K562 (cell line): ENCODE measurements around the gene IL18RAP. TPM values are rescaled to one million over a fixed set of nuclear protein-coding genes. Genes with fewer than 3 reads are reported as not detected.

ENCODE experiments used
- ATAC-seq: fragments of 200-7000 bp; cut with Tn5 transposase; 3 replicates; pipeline ENCODE4 v1.9.1; 2020; ENCODE audit warnings: moderate library complexity
- BruUV-seq: library from RNA; stranded (reverse); fragments of 400-500 nt; replicated peaks from 2 replicates; lab custom pipeline; 2021; lab: Mats Ljungman, UMichigan
- CTCF ChIA-PET: fragments of 300-600 bp; formaldehyde crosslinking; extraction: SDS; loops from one replicate; lab custom pipeline; 2021; ENCODE audit warnings: low intra/inter-chr PET ratio; lab: Yijun Ruan, JAX
- POLR2A ChIA-PET: fragments of 300-600, 350-650 bp; sonication (Branson Sonifier 250); formaldehyde crosslinking; extraction: SDS; loops from one replicate; lab custom pipeline; 2021; ENCODE audit warnings: antibody characterized with exemption, inconsistent platforms; lab: Yijun Ruan, JAX
- DNase-seq, 4 experiments: peaks; one replicate each; pipeline versions ENCODE4 v3.0.0 to v3.0.0-alpha.2; 2011 to 2018; ENCODE audit warnings: low spot score in 3 of 4, mixed read lengths in 3 of 4; ENCODE audit errors: extremely low read depth in 1 of 4
- FAIRE-seq: peaks from 2 replicates; lab custom pipeline; 2011; peaks lifted over from hg19 to GRCh38; lab: Jason Lieb, UNC
- H2AFZ ChIP-seq: 2 replicates; pipeline ENCODE4 v1.6.0; 2011; ENCODE audit warnings: low read depth, low read length, control low read depth, inconsistent platforms
- H3K27ac ChIP-seq: fragments of 200-600 bp; 3 replicates; pipeline ENCODE4 v1.8.0; 2011; ENCODE audit warnings: low read depth, mild to moderate bottlenecking, control low read depth, inconsistent platforms, low read length, moderate library complexity, mixed read lengths; ENCODE audit errors: extremely low read depth
- H3K27me3 ChIP-seq, 2 experiments: fragments of 300-600 bp in 1 of 2; 2 replicates in 1 of 2; 3 replicates in 1 of 2; pipeline versions ENCODE4 v1.6.0 to v1.8.0; 2011; ENCODE audit warnings: inconsistent platforms in 2 of 2, low read length in 2 of 2, mild to moderate bottlenecking in 1 of 2, mixed read lengths in 1 of 2, moderate library complexity in 1 of 2; ENCODE audit not compliant: control insufficient read depth in 2 of 2, insufficient read depth in 2 of 2
- H3K36me3 ChIP-seq: fragments of 300-600 bp; 3 replicates; pipeline ENCODE4 v1.8.0; 2011; ENCODE audit warnings: mild to moderate bottlenecking, low read length, inconsistent platforms; ENCODE audit not compliant: control insufficient read depth, insufficient read depth
- H3K4me1 ChIP-seq, 2 experiments: fragments of 200-600 bp in 1 of 2; replicated peaks in 1 of 2; 2 replicates in 1 of 2; 3 replicates in 1 of 2; pipeline versions ENCODE4 v1.5.1 to v1.8.0; 2011; ENCODE audit warnings: inconsistent platforms in 2 of 2, low read length in 2 of 2, mild to moderate bottlenecking in 1 of 2, mixed read lengths in 1 of 2, moderate library complexity in 1 of 2; ENCODE audit not compliant: control insufficient read depth in 2 of 2, insufficient read depth in 2 of 2
- H3K4me2 ChIP-seq: 2 replicates; pipeline ENCODE4 v1.6.1; 2011; ENCODE audit warnings: low read length, control low read depth, inconsistent platforms, mixed read lengths; ENCODE audit not compliant: insufficient read depth
- H3K4me3 ChIP-seq: fragments of 200-600 bp; sonication (generic), shearing (Covaris generic); 2 replicates; pipeline ENCODE4 v1.5.1; 2016; ENCODE audit warnings: control low read depth, inconsistent platforms
- H3K79me2 ChIP-seq: fragments of 200-600 bp; 3 replicates; pipeline ENCODE4 v1.8.0; 2011; ENCODE audit warnings: low read length, inconsistent platforms; ENCODE audit not compliant: control insufficient read depth, insufficient read depth
- H3K9ac ChIP-seq, 2 experiments: 2 replicates each; pipeline versions ENCODE4 v1.6.0 to v1.6.1; 2011; ENCODE audit warnings: low read depth in 2 of 2, low read length in 2 of 2, control low read depth in 1 of 2, inconsistent platforms in 1 of 2, mild to moderate bottlenecking in 1 of 2, mixed read lengths in 1 of 2; ENCODE audit not compliant: insufficient read depth in 1 of 2
- H3K9me1 ChIP-seq: one replicate; pipeline ENCODE4 v1.6.0; 2011; ENCODE audit warnings: inconsistent platforms, mild to moderate bottlenecking, low read length, moderate library complexity; ENCODE audit not compliant: control insufficient read depth, insufficient read depth
- H3K9me3 ChIP-seq: replicated peaks from 2 replicates; pipeline ENCODE4 v1.5.1; 2011; ENCODE audit warnings: low read depth, low read length, inconsistent platforms; ENCODE audit not compliant: control insufficient read depth, insufficient read depth
- H4K20me1 ChIP-seq: replicated peaks from 2 replicates; pipeline ENCODE4 v1.6.1; 2011; ENCODE audit warnings: low read length, inconsistent platforms, mixed read lengths; ENCODE audit not compliant: control insufficient read depth, insufficient read depth
- CEBPG ChIP-seq, 3 experiments: fragments of 200-800 bp in 1 of 3; sonication (Bioruptor generic) in 1 of 3; sonication (generic) in 1 of 3; formaldehyde crosslinking in 1 of 3; IDR thresholded peaks in 2 of 3; conservative IDR thresholded peaks in 1 of 3; 2 replicates each; pipeline versions ENCODE4 v1.6.1 to v1.8.0; 2016 to 2022; ENCODE audit warnings: missing compliant biosample characterization in 2 of 3, missing genetic modification characterization in 2 of 3, mild to moderate bottlenecking in 1 of 3, missing genetic modification reagents in 1 of 3
- HEY1 ChIP-seq: fragments of 250-450 bp; sonication (Bioruptor Pico); IDR thresholded peaks from 2 replicates; pipeline ENCODE4 v1.5.0; 2020; ENCODE audit warnings: mild to moderate bottlenecking, moderate library complexity, borderline replicate concordance
- MED1 ChIP-seq: sonication (generic); formaldehyde crosslinking; IDR thresholded peaks from 2 replicates; pipeline ENCODE4 v1.8.1; 2023; ENCODE audit warnings: missing genetic modification reagents, borderline replicate concordance
- PRMT5 ChIP-seq: sonication (generic); formaldehyde crosslinking; IDR thresholded peaks from 2 replicates; pipeline ENCODE4 v1.5.0; 2020; ENCODE audit warnings: missing genetic modification reagents
- YBX1 ChIP-seq: fragments of 450-650 bp; IDR thresholded peaks from 2 replicates; pipeline ENCODE4 v1.7.1; 2016; ENCODE audit warnings: mild to moderate bottlenecking
- WGBS: fragments of 100-300 bp; shearing (Covaris generic); methylation state at CpG from one replicate; pipeline ENCODE4 v1.1.6; 2016; ENCODE audit warnings: low coverage, mixed read lengths; ENCODE audit not compliant: insufficient coverage; ENCODE audit errors: missing lambda C conversion rate; 5-methylcytosine and 5-hydroxymethylcytosine counted together
- in situ Hi-C: fragments of 300-500 bp; cut with MboI; formaldehyde crosslinking; loops from 4 replicates; pipeline ENCODE4 v1.15.0; 2018; ENCODE audit warnings: inconsistent platforms, mixed read lengths
- intact Hi-C: fragments of 100-400 bp; cut with micrococcal nuclease; formaldehyde crosslinking; loops from 2 replicates; pipeline ENCODE4 v1.14.2; 2022
- polyA plus RNA-seq, 8 experiments: library from polyadenylated mRNA; depleted of rRNA in 4 of 8; stranded (reverse) in 5 of 8; unstranded in 3 of 8; fragments of >200 nt; fragmentation: Nextera tagmentation in 2 of 8; fragmentation: Illumina TruSeq in 1 of 8; extraction: Ambion mirVana in 2 of 8; extraction: Trizol in 1 of 8; gene quantifications; 2 replicates each; pipeline versions ENCODE4 v1.2.1 to v1.2.3, GENCODE V29; 2011 to 2014; ENCODE audit warnings: inconsistent platforms in 1 of 8, missing spikeins in 1 of 8
- total RNA-seq, 7 experiments: library from RNA; depleted of rRNA in 6 of 7; stranded (reverse); fragments of >200 nt in 6 of 7; fragmentation: Illumina TruSeq in 2 of 7; extraction: Trizol in 2 of 7; gene quantifications; 2 replicates each; pipeline versions ENCODE4 v1.2.1 to v1.2.3, GENCODE V29; 2011 to 2021; ENCODE audit warnings: low replicate concordance in 1 of 7

The IL18RAP gene
- total and polyA plus RNA-seq, 9 of the 15 experiments (the other 6 are each of a cell fraction or from before 2014, with no cell fraction given): 1.1 to 20.5 (median 5.8) TPM

DNA sequence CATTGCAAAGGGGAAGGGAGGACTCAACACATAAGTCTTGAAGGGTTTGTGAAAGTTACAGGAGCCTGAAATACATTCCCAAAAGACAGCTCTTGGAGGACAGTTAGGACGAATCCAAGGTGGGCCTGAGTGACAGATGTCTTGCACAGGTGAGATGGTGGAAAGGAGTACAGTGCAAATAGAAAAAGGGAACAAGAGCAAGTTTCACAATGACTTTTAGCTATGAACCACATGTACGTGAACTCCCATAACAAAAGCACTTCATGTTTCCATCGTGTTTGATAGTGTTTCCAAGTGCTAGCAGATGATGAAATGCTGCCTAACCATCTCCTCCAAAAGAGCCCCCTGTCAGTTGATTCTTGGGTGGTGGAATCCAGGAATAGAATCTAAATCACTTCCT, 1.8 kb downstream of the IL18RAP start:
- Histone ChIP-seq H3K9me1 (no peaks in the 10 kb centered on the region), H3K9me3 (no peaks in the 10 kb centered on the region), H2AFZ (peak overlapping the region; percentile 23; the same call in 1 of the 2 replicates), H3K4me2 (no peak overlapping the region), H3K27me3 (no peaks in the 10 kb centered on the region), H4K20me1 (no peaks in the 10 kb centered on the region), H3K4me3 (no peak overlapping the region), H3K79me2 (no peaks in the 10 kb centered on the region), H3K4me1 (peaks cover 21 to 40% of the 10 kb centered on the region in 2 experiments; a peak in 4 of 5 replicates), H3K36me3 (no peaks in the 10 kb centered on the region), H3K27ac (no peak overlapping the region), H3K9ac (no peak overlapping the region)
- DNase-seq (no peak), FAIRE-seq (no peak), ATAC-seq (no peak)
- no peak for TF ChIP-seq CEBPG (CRISPR knock-in tag; IDR thresholded peaks at IDR 0.05)
- TF ChIP-seq CEBPG (tag; conservative IDR thresholded peaks at IDR 0.05 in 1 of 2, IDR thresholded peaks at IDR 0.05 in 1 of 2): peak in 1 of 2 experiments; percentile 34; a peak in 1 of 4 replicates
- TF ChIP-seq PRMT5 (CRISPR knock-in tag): no peak
- intact Hi-C loops: no loop called here
- CTCF ChIA-PET: no interaction called here
- in situ Hi-C loops: no loop called here
- POLR2A ChIA-PET: no interaction called here
- no TSS peak for BruUV-seq
- 29% methylated on average over 3 of the region's 3 CpGs for WGBS

- Histone ChIP-seq H3K27ac (no peak overlapping the region), H2AFZ (no peak overlapping the region; the same call in 1 of the 2 replicates), H3K79me2 (no peaks in the 10 kb centered on the region), H3K9ac (no peak overlapping the region), H3K9me1 (no peaks in the 10 kb centered on the region), H4K20me1 (no peaks in the 10 kb centered on the region), H3K4me3 (no peak overlapping the region), H3K4me2 (no peak overlapping the region), H3K36me3 (no peaks in the 10 kb centered on the region), H3K27me3 (no peaks in the 10 kb centered on the region), H3K9me3 (no peaks in the 10 kb centered on the region), H3K4me1 (peaks cover 15 to 32% of the 10 kb centered on the region in 2 experiments; a peak in 4 of 5 replicates)
- FAIRE-seq: no peak
- DNase-seq: no peak
- in situ Hi-C loops: no loop called here
- ATAC-seq: no peak
- ChIA-PET CTCF (no interaction called here), POLR2A (no interaction called here)
- WGBS: 61% methylated on average over 5 of the region's 5 CpGs
- intact Hi-C loops: no loop called here
- TF ChIP-seq MED1: no peak
- no peak for TF ChIP-seq YBX1
- TF ChIP-seq HEY1 (CRISPR knock-in tag): no peak
- no TSS peak for BruUV-seq
Measured at GRCh38 chr2:102425441-102426132, 2.6 kb downstream of the IL18RAP start.
